Ectodermal cell (in vitro differentiated cells): ENCODE data around the gene PRKG1.

ENCODE experiments used
- H3K27ac ChIP-seq: 2 replicates; pipeline ENCODE4 v1.7.0; 2013; ENCODE audit warnings: mild to moderate bottlenecking, low read depth, low read length; ENCODE audit not compliant: insufficient read depth, poor library complexity, severe bottlenecking
- H3K27me3 ChIP-seq: 2 replicates; pipeline ENCODE4 v1.7.0; 2013; ENCODE audit warnings: mild to moderate bottlenecking, low read length; ENCODE audit not compliant: insufficient read depth, control insufficient read depth, poor library complexity, severe bottlenecking
- H3K36me3 ChIP-seq: one replicate; pipeline ENCODE4 v1.7.0; 2013; ENCODE audit warnings: low read length; ENCODE audit not compliant: control insufficient read depth, insufficient read depth
- H3K4me1 ChIP-seq: one replicate; pipeline ENCODE4 v1.7.0; 2013; ENCODE audit warnings: low read length; ENCODE audit not compliant: control insufficient read depth, insufficient read depth
- H3K4me3 ChIP-seq: 2 replicates; pipeline ENCODE4 v1.7.0; 2013; ENCODE audit warnings: low read depth, low read length, control low read depth; ENCODE audit not compliant: insufficient read depth
- H3K9me3 ChIP-seq: 2 replicates; pipeline ENCODE4 v1.7.0; 2013; ENCODE audit warnings: mild to moderate bottlenecking, low read length, moderate library complexity; ENCODE audit not compliant: control insufficient read depth
- WGBS, 2 experiments: methylation state at CpG; one replicate each; pipeline ENCODE4 v1.1.7; 2013; ENCODE audit warnings: missing lambda C conversion rate in 2 of 2; 5-methylcytosine and 5-hydroxymethylcytosine counted together

The PRKG1 gene

DNA sequence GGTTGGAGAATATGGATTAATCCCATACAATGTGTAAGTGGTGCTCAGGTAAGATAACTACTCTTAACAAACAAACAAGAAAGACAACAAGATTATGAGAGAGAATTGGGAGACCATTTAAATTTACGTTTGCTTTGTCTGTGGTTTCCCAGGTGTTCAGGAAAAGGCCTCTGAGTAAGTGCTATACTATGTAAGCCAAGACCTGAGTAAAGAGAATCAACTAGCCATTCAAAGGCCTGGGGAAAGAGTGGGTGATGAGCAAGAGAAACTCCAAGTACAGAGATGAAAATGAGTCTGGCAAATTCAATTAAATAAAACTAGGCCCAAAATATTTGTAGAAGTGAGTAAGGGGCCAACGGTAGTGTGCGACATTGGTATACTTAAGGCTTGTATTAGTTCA, 615.2 kb downstream of the PRKG1 start:
- H3K4me1 ChIP-seq = no peaks in the 10 kb centered on the region
- H3K36me3 ChIP-seq = no peaks in the 10 kb centered on the region
- H3K27me3 ChIP-seq = no peaks in the 10 kb centered on the region
- H3K27ac ChIP-seq = no peak overlapping the region
- H3K9me3 ChIP-seq = no peaks in the 10 kb centered on the region
- H3K4me3 ChIP-seq = no peak overlapping the region
- 95 to 97% methylated on average over 3 of the region's 3 CpGs for WGBS, 2 experiments

DNA sequence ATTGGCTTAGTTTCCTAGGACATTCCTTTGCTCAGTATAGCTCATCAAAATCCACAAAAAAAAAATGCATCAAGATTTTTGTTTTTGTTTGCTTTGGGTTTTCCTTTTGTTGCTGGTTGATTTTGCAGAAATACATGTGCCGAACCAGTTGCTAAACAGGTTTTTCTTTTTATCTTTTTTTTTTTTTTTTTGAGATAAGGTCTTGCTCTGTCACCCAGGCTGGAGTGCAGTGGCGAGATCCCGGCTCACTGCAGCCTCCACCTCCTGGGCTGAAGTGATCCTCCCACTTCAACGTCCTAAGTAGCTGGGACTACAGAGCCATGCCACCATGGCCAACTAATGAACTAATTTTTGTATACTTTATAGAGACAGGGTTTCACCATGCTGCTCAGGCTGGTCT, 616.8 kb downstream of the PRKG1 start:
- Histone ChIP-seq H3K4me3 (no peak overlapping the region), H3K9me3 (no peaks in the 10 kb centered on the region), H3K4me1 (no peaks in the 10 kb centered on the region), H3K27me3 (no peaks in the 10 kb centered on the region), H3K36me3 (no peaks in the 10 kb centered on the region), H3K27ac (no peak overlapping the region)
- WGBS, 2 experiments = 83 to 85% methylated on average over 3 to 4 of the region's 4 CpGs

DNA sequence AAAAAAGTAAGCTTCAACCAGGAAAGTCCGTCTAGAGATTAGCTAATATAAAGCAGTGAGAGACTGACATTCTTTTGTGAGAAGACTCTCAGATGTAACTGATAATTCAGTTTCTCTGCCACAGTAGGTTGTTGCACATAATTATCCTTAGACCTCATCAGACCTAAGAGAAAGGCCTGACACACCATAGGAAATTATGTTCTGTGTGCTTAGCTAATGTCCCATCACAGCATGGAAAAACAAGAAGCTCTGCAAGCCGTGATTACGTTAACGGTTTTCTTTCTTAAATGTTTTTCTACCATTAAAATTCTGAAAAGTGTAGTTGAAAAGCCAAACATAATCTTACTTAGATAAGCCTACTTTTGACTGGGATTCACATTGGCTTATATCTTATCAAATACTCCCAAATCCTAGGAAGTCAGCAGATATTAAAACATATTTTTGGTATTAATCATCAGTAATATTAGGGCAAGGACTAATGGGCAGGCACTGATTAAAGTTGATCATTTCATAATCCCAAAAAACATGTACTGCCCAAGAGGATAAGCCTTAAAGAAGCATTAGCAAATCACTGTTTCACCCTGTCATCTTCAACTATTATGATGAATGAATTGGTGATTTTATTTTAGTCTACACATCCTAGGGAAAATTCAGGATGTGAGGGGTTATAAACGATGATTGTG, 619.9 kb downstream of the PRKG1 start:
- no peaks in the 10 kb centered on the region for H3K27me3 ChIP-seq
- peaks cover 20% of the 10 kb centered on the region for H3K4me1 ChIP-seq
- 86 to 94% methylated on average over 1 to 5 of the region's 5 CpGs for WGBS, 2 experiments
- H3K36me3 ChIP-seq = no peaks in the 10 kb centered on the region
- H3K9me3 ChIP-seq = no peaks in the 10 kb centered on the region
- no peak overlapping the region for H3K4me3 ChIP-seq
- no peak overlapping the region for H3K27ac ChIP-seq

DNA sequence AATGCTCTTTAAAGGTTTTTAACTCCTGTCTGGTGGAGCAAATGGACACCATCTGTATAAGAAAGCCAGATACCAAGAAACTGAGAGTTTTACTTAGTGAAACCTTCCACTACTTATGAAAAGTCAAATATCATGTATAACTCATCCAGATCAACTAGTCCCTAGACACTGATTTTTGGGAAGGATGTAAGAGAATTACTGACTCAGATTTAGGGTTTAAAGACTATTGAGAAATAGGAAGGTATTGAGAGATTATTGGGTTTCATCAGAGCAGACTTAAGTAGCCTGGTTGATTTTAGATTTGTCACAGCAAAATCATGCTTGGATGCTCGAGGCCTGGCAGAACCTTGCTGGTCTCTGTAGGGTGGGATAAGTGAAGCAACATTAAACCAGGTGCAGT, 622.0 kb downstream of the PRKG1 start:
- no peak overlapping the region for H3K4me3 ChIP-seq
- no peaks in the 10 kb centered on the region for H3K9me3 ChIP-seq
- H3K4me1 ChIP-seq = peaks cover 20% of the 10 kb centered on the region
- no peak overlapping the region for H3K27ac ChIP-seq
- 94 to 95% methylated on average over 1 of the region's 1 CpG for WGBS, 2 experiments
- H3K27me3 ChIP-seq = no peaks in the 10 kb centered on the region
- H3K36me3 ChIP-seq = no peaks in the 10 kb centered on the region

DNA sequence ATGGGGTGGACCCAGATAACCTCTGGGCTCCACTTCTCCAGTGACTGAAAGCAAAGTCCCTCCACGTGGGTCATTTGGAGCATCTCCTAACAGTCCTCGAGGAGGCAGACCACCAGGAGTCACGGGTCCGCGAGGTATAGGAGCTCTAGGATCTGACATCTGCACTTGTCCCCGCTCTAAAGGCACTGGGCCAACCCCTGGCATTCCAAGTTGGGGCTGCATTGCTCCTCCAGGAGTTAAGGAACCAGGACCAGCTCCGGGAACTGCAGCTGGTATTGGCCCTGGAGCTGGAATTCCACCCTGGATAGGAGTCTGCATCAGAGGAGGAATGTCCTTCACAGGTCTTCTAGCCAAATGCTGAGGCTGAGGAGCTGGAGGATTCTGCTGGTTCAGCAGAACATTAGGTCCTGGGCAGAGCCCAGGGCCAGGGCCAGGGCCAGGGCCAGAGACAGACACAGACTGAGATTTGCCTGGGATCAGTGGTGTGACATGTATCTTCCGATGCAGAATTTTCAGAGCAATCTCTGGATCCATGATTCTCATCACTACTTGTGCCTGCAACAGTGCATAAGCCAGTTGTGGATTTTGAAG, 624.3 kb downstream of the PRKG1 start:
- no peaks in the 10 kb centered on the region for H3K27me3 ChIP-seq
- H3K36me3 ChIP-seq = no peaks in the 10 kb centered on the region
- H3K4me3 ChIP-seq = peak overlapping the region; percentile 90
- 86 to 88% methylated on average over 8 of the region's 8 CpGs for WGBS, 2 experiments
- H3K27ac ChIP-seq = no peak overlapping the region
- no peaks in the 10 kb centered on the region for H3K9me3 ChIP-seq
- H3K4me1 ChIP-seq = peaks cover 20% of the 10 kb centered on the region

DNA sequence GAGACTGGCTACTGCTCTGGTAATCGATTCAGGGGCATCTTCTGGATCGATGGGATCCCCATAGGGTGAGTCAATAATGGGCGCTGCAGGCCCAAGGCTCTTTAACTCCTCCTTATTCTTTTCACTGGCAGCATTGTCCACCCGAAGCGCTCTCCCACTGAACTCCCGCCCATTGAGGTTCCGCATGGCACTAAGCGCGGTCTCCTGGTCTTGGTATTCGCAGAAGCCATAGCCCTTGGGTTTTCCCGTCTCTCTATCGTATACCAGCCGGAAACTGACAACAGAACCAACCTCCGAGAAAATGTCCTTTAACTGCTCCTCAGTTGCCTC, 624.8 kb downstream of the PRKG1 start:
- H3K4me1 ChIP-seq = peaks cover 20% of the 10 kb centered on the region
- peak overlapping the region; percentile 90 for H3K4me3 ChIP-seq
- H3K36me3 ChIP-seq = no peaks in the 10 kb centered on the region
- no peaks in the 10 kb centered on the region for H3K27me3 ChIP-seq
- H3K27ac ChIP-seq = peak overlapping the region; percentile 96
- H3K9me3 ChIP-seq = no peaks in the 10 kb centered on the region
- 0 to 1% methylated on average over 14 of the region's 14 CpGs for WGBS, 2 experiments

DNA sequence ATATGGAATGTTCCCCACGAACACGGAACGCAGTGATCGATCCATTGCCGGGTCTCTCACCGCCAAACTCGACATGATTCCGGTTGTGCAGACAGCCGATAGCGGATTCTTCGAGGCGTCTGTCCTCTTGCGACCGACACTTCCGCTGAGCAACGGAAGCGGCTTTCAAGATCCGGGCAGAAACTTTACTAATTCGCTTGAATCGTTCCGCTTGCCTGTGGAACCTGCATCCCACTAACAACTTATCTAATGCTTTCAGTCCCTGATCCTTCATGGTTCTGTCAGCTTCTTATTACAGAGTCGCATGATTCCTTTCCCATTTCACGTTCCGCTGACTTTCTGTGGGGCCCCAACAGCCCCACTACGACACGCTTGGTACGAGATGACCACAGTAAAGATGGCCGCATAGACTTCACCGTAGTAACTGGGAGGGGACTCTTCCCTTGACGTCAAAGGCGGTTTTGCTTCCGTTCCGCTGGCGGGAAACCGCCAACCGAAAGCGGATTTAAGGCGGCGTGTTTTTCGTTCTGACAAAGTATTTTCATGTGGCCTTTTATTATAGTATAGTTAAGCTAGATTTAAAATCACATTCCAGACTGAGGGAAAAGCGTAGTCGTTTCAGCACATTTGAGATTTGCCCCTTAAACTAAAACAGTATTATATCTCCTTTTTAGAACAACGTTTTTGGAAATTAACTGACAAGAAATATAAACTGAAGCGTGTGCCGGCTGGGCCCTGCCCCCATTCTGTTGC, 625.4 kb downstream of the PRKG1 start, which contains the start of gene CSTF2T:
CSTF2T (minus strand) TSS at position 121 of the 753 bp plus-strand sequence; CDS start at position 75, 46 bp downstream.
- Histone ChIP-seq H3K4me3 (peak within 1 kb of the TSS; percentile 90), H3K9me3 (no peaks in the 10 kb centered on the region), H3K27ac (peak within 1 kb of the TSS; percentile 96), H3K36me3 (no peaks in the 10 kb centered on the region), H3K27me3 (no peaks in the 10 kb centered on the region), H3K4me1 (peaks cover 20% of the 10 kb centered on the region)
- 1% methylated on average over 45 of the region's 45 CpGs for WGBS, 2 experiments

DNA sequence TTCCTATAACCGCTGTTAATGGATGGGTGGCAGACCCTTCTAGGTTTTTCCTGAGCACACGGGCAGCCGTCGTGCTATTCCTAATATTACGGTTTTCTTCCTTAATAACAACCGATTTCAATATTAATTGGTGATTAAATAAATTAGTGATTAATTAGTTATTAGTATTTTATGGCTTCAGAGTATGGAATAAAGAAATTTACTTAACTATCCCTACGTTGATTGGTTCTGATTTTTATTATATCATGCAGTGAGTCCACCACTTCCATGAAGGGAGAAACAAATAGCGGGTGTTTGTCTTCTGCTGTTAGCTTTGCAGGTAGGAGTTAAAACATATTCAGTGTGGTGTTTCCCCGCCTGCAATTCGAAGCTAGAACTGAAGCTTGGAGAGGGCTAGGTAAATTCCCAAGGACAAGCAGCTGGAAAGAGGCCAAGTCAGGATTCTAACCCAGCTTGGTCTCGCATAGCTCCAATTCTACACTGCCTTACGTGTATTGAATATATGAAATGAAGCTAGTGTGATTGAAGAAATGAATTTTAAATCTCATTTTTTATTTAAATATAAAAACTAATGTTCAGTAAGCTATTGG, 626.0 kb downstream of the PRKG1 start:
- Histone ChIP-seq H3K27me3 (no peaks in the 10 kb centered on the region), H3K9me3 (no peaks in the 10 kb centered on the region), H3K4me1 (peaks cover 20% of the 10 kb centered on the region), H3K4me3 (peak overlapping the region; percentile 90), H3K27ac (peak overlapping the region; percentile 96), H3K36me3 (no peaks in the 10 kb centered on the region)
- 47 to 55% methylated on average over 7 to 11 of the region's 12 CpGs for whole genome bisulfite sequencing, 2 experiments

DNA sequence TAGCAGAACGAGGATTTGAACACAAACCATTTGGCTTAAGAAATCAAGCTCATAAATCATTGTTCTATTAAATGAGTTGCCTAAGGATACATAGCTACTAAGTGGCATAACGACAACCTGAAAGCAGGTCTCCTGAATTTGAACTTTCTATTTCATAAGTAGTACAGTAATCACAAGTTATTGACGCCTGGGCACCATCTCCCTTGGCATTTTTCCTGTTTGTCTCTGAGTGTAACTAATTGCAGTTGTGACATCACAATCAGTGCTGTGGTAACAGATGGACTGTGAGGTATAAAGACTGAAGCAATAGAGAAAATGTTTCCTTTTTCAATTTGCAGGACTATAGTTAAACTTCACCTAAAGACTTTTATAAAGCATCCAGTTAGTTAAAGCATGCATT, 631.5 kb downstream of the PRKG1 start:
- Histone ChIP-seq H3K4me3 (no peak overlapping the region), H3K9me3 (no peaks in the 10 kb centered on the region), H3K27me3 (no peaks in the 10 kb centered on the region), H3K36me3 (no peaks in the 10 kb centered on the region), H3K4me1 (no peaks in the 10 kb centered on the region), H3K27ac (no peak overlapping the region)
- 93 to 97% methylated on average over 3 of the region's 3 CpGs for WGBS, 2 experiments

DNA sequence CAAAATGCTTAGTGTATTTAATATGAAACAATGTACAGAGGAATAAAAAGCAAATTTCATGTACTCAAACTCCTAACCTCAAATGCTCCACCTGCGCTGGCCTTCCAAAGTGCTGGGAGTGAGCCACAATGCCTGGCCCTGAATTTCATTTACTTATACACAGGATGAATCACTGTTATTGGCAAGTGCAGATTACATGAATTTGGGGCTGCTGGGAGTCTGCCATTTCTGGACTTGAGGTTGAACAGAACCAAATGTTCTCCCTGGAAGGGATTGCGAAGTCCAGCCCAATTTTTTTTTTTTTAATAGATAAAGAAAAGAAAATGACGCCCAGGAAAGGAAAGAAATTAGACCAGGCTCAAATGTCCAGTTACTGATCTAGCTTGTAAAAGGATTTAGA, 631.9 kb downstream of the PRKG1 start:
- no peaks in the 10 kb centered on the region for H3K4me1 ChIP-seq
- WGBS, 2 experiments = 96 to 98% methylated on average over 2 of the region's 3 CpGs
- H3K27me3 ChIP-seq = no peaks in the 10 kb centered on the region
- no peak overlapping the region for H3K27ac ChIP-seq
- no peaks in the 10 kb centered on the region for H3K9me3 ChIP-seq
- H3K36me3 ChIP-seq = no peaks in the 10 kb centered on the region
- H3K4me3 ChIP-seq = no peak overlapping the region
